Body of pancreas (tissue), 2 donors: ENCODE measurements around the gene POLE4. TPM values are rescaled to one million over a fixed set of nuclear protein-coding genes. Genes with fewer than 3 reads are reported as not detected.

ENCODE experiments used
- total RNA-seq, 2 donors: library from RNA; depleted of rRNA; stranded (reverse); fragments of >200 nt; gene quantifications; one replicate each; pipeline ENCODE4 v1.1.0, GENCODE V29; 2016

The POLE4 gene
- total RNA-seq, 2 donors from 2014 or later, result 15.2 to 15.8 TPM

Other genes starting within 250 kb of the POLE4 start
- 1 to 10 TPM; 1.3 to 9.2 TPM for gene HK2, start 124.5 kb upstream of the POLE4 start, total RNA-seq
- under 1 TPM in 1 of 2 donors, not detected in 1; 0.52 TPM for gene TACR1, start 240.9 kb downstream of the POLE4 start, total RNA-seq